Measurements from ENCODE around the gene PLVAP.

PLVAP gene

DNA sequence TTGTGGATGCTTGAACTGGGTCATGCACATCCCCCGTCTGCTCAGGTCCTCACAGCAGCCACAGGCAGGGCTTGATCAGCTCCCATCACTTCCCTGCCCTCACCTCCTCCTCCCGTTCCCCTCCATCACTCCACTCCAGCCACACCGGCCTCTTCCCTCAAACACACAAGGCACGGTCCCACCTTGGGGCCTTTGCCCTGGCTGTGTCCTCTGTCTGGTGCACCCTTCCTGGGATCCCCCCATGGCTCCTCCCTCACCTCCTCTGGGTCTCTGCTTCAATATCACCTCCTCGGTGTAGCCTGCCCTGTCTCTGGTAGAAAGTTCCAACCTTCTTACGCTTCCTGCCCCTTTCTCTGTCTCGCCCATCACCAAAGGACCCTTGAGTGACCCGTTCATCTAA, 23.8 kb downstream of the PLVAP start:
- no peak for DNase-seq

DNA sequence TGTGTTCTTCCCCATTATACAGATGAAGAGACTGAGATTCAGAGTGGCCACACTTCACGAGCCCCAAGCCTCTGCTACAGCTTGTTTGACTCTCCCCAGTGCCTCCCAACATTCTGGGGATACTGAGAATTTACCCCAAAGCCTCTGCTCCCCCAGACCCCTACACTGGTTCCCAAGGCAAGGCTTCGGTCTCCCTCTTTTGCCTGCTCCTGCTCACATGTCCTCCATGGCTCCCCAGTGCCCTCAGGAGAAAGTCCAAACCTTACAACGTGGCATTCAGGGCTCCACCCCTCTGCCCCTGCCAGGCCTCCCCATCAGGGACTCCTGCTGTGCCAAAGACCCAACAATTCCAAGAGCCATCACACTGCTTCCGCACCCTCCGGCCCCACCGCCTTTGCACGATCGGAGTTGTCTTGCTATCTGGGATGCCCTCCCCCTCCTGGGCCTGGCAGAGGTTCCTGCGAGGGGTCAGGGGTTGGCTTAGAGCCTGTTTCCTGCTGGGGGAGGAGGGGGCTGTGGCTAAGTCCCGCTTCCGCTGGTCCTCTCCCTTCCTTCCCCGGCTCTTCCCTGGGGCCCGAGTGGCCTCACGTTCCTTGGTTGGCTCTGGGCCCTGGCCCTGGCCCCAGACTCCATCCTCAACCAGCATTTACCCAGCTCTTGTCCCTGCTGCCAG, 24.4 kb downstream of the PLVAP start:
- DNase-seq = no peak

DNA sequence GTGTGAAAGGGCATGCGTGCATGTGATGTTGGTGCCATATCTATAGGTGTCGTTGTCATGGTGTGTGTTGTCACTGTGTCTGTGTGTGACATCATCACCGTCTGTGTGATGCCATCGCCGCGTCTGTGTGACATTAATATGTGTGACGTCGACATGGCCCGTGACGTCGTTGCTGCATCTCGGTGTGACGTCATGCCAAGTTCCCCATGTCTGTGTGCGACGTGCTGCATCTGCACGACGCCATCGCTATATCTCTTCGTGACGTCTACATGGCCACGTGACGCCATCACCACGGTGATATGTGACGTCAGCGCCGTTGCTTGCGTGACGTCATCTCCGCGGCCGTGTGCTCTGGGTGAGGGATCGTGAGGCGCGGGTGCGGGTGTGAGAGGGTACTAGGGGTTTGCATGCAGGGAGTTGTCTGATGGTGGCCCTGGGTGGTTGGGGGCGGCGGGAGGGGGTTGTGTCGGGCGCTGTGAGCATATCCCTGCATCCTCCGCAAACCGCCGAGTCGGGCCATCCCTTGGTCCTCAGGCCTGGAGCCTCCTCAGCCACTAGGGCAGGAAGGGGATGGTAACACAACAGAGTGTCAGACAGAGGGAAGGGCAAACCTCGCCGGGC, 25.2 kb downstream of the PLVAP start:
- no peak for DNase-seq

DNA sequence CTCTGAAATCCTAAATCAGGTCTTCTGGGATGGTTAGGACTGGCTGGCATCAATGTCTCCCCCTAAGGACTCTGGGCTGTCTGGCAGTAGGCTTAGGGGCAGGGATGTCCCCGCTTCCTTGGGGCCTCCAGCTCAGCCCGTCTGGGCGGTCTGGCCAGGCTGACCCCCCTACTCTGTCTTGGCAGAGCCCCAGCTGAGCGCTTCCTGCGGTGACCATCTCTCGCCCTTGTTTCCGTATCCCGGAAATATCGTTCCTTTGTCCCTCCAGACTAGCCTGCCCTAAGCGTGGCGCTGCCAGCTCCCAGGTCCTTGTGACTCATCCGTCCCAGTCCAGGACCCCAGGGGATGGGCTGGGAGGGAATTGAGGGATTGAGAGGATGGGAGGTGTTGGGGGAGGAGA, 28.4 kb downstream of the PLVAP start:
- DNase-seq = no peak

DNA sequence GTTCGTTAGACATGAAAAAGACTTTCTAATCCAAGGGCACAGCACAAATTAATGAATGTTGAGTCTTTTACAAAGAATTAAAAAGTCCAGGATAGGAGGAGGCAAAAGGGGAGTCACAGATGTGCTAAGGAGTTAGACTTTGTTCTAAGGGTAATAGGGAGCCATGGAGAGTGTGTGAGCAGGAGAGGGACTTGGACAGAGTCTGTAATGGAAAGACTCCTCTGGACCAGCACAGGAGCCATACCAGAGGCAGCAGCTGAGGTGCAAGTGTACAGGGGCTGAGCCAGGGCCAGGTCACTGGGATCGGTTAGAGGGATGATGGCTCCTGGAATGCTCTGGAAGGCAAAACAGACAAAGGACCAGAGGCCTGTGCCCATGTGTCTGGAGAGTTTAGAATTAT, 29.3 kb downstream of the PLVAP start:
- DNase-seq = no peak

DNA sequence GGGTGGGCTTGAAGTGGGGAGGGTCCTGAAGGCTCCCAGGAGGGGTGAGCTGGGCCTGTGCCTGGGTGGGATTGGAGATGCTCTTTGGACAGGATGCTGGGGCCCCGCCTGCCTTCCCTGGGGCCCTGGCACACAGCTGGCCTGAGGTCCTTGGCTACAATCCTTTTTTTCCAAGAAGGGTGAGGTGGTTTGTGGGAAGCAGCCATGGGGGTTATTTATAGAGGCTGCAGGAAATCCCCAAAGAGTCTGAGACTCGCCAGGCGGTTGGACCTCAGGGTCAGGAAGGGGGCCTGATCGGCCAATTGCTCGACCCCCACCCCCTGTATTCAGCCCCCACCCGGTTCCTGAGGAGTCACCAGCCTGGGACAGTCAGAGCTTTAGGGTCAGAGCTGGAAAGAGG, 29.8 kb downstream of the PLVAP start:
- no peak for DNase-seq

DNA sequence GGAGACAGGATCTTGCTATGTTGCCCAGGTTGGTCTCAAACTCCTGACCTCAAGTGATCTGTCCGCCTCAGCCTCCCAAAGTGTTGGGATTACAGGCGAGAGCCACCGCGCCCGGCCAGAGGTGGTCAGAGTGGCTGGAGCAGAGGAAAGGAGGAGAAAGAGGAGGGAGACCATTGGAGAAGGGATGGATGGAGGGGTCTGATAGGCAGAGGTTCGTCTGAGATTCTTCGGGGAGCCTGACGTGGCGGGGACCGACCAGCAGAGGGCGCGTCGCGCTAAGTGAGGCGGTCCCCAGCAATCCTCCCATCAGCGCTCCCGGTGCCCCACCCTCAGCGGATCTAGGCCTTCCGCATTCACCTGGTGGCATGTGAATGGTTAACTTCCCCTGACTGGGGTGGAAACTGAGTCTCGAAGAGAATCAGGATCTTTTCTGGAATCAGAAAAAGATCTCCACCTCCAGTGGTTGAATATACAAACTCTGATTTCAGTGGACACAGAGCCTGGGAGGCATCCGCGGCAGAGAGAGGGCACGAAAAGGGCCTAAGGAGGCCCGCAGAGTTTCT, 31.0 kb downstream of the PLVAP start:
- peak; percentile 88 for DNase-seq

DNA sequence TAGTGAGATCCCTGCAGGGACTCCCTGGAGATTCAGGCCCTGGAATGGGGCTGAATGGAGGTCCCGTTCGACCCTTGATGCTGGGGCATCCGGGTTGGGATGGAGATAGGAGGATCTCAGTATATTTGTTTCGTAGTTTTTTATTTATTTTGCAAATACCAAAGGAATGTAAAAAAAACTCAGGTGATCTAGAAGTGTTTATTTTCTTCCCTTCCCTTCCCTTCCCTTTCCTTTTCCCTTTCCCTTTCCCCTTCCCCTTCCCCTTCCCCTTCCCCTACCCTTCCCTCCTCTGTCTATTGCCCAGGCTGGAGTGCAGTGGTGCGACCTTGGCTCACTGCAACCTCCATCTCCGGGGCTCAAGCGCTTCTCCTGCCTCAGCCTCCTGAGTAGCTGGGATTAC, 35.3 kb downstream of the PLVAP start:
- DNase-seq = no peak

DNA sequence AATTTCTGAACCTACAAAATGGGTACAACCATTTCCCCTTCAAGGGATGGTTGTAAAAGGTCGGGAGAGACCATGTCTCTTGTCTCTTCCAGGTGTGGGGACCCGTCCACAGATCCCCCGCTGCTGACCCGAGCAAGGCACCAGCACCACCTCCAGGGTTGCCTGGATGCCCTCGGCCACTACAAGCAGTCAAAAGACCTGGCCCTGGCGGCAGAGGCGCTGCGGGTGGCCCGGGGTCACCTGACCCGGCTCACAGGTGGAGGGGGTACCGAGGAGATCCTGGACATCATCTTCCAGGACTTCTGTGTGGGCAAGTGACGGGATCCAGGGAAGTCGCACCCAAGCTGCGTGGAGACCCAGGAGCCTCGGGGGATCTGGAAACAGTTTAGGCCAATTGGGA, 35.8 kb downstream of the PLVAP start:
- no peak for DNase-seq

DNA sequence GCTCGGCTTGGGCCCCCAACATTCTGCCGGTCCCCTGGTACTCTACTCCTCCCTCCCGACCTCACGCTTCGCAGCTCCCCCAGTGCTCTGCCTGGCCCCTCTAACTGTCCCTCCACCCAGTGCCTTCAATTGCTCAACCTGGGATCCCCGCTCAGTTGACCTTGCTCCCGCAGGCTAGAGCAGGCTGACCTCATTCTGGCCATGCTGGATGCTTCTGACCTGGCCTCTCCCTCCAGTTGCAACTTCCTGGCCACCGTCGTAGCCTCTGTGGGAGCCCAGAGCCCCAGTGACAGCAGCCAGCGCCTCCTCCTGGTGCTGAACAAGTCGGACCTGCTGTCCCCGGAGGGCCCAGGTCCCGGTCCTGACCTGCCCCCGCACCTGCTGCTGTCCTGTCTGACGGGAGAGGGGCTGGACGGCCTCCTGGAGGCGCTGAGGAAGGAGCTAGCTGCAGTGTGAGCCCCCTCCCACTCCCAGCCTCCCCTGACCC, 36.2 kb downstream of the PLVAP start:
- no peak for DNase-seq

DNA sequence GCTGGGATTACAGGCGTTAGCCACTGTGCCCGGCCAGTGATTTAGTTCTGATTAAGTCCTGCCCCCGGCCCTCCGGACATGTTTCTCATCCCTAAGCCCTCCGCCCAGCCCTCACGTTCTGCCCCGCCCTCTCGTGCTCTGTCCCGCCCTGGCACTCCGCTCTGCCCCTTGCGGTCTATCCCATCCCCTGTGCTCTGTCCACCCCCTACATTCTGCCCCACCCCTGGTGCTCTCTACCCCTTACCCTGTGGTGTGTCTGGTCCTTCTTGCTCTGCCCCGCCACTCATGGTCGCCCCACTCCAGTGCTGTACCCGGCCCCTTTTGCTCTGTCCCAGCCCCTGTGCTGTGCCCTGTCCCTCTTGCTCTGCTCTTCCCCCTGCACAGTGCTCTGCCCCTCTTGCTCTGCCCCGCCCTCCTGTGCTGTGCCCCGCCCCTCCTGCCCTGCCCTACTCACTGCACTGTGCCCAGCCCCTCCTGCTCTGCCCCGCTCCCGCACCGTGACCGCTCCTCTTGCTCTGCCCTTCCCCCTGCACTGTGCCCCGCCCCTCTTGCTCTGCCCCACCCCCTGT, 36.8 kb downstream of the PLVAP start:
- DNase-seq = no peak

DNA sequence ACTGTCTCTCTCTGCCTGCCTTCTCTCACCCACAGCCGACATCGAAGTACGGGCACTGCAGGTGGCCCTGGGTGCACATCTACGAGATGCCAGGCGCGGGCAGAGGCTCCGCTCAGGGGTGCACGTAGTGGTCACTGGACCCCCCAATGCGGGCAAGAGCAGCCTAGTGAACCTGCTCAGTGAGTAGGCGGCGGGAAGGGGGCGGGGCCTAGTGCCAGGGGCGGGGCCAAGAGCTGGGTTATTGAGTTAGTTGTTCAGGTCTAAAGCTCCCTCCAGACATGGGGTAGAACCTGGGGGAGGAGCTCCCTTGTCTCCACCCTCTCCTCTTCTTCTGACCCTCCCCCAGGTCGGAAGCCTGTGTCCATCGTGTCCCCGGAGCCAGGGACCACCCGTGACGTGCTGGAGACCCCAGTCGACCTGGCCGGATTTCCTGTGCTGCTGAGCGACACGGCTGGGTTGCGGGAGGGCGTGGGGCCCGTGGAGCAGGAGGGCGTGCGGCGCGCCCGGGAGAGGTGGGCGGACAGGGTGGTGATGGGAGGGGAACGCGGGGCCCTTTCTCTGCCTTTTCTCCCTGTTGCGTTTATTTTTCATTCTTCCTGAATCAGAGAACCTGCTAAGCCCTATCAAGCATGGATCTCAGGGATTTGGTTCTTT, 37.9 kb downstream of the PLVAP start:
- DNase-seq = no peak

DNA sequence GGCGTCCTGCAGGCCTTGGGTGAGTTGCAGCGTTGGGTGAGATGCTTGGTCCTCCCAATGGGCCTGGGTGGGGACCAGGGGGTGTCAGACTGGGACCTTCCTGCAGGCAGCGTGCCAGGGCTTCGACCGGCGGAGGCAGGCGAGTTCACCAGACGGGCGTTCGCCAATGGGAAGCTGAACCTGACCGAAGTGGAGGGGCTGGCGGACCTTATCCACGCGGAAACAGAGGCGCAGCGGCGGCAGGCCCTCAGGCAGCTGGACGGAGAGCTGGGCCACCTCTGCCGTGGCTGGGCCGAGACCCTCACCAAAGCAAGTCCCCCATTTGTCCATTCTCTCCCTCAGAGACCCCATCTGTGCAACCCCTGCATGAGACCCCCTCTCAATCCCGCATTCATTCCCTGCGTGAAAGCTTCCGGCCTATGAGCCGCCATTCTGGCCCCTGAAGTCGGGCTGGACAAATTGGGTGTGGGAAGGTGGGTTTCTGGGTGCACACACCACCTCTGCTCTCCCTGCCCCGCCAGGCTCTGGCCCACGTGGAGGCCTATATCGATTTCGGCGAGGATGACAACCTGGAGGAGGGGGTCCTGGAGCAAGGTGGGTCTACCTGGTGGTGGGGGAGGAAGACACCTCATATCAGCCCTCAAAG, 38.6 kb downstream of the PLVAP start:
- no peak for DNase-seq

DNA sequence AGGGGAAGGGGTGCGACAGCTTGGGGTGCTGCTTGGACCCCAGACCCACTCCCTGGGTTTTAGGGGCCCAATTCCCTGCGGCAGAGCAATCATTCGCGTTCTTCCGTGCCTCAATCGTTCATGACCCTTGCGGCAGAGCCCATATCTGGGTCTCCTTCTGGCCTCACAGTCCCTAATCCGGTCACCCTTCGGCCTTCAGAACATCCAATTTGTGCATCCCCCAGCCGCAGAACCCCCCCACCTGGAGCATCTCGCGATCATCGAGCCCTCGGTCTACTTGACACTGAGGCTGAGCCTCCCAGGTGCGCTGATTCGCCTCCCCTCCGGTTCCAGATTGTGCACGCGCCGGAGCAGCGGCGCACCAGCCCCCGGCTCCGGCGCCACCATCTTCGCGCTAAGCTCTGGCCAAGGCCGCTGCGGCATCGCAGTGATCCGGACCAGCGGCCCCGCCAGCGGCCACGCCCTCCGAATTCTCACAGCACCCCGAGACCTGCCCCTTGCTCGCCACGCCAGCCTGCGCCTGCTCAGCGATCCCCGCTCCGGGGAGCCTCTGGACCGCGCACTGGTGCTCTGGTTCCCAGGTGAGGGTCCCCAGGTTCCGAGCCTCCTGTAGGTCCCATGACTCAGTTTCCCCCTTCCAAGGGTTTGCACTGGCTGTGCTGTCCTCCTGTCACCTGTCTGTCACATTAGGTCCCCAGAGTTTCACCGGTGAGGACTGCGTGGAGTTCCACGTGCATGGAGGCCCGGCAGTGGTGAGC, 39.3 kb downstream of the PLVAP start:
- peak; percentile 66 for DNase-seq

DNA sequence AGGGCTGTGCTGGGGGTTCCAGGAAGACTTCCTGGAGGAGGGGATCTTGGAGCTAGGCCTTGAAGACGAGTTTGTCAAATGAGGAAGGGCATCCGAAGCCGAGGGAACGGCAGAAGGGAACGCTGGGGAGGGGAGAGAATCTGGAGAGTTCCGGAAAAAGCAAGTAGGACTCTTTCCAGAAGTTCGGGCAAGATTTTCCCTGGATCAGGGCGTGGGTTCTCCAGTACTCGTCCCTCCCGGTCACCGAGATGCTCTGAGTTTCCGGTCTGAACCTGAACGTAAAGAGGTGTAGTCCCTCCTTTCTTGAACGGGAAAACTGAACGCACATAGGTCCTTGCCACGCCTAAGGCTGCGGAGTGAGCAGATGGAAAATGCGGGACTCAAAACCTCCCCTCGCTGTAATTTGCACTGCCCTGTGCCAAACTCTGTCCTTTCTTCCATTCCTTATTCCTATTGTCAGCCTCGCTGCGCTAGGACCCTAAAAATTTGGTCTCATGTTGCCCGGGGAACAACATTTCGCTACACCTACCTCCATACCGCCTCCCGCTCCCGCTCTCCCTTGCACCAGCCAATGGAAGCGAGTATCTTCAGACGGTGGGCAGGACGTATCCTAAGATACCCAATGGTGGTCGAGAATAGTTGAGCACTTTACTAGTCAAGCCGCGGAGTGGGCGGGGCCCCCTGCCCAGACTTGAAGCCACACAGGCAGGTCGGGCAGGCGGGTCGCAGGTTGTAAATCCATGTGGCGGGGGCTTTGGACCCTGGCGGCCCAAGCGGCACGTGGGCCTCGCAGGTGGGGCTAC, 40.1 kb downstream of the PLVAP start, which contains the start of gene GTPBP3:
Gene GTPBP3 (plus strand): TSS at position 682 of the 803 bp plus-strand sequence. CDS start 59 bp downstream, at position 741.
- DNase-seq = peak; percentile 100

DNA sequence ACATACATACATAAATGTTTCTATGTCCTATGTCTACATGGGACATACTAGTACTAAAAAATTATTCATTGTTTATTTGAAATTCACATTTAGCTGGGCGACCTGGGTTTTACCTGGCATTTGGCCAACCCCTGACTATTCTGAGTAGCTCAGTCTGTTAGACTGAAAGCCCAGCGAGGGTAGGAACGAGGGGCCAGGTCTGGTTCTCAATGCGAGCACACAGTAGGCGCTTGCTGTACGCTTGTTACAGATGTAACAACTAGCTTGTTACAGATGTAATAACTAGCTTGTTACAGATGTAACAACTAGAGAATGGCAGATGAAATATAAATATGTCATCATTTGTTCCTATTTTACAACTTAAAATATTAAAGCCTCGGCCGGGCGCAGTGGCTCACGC, 41.6 kb downstream of the PLVAP start:
- DNase-seq = no peak

DNA sequence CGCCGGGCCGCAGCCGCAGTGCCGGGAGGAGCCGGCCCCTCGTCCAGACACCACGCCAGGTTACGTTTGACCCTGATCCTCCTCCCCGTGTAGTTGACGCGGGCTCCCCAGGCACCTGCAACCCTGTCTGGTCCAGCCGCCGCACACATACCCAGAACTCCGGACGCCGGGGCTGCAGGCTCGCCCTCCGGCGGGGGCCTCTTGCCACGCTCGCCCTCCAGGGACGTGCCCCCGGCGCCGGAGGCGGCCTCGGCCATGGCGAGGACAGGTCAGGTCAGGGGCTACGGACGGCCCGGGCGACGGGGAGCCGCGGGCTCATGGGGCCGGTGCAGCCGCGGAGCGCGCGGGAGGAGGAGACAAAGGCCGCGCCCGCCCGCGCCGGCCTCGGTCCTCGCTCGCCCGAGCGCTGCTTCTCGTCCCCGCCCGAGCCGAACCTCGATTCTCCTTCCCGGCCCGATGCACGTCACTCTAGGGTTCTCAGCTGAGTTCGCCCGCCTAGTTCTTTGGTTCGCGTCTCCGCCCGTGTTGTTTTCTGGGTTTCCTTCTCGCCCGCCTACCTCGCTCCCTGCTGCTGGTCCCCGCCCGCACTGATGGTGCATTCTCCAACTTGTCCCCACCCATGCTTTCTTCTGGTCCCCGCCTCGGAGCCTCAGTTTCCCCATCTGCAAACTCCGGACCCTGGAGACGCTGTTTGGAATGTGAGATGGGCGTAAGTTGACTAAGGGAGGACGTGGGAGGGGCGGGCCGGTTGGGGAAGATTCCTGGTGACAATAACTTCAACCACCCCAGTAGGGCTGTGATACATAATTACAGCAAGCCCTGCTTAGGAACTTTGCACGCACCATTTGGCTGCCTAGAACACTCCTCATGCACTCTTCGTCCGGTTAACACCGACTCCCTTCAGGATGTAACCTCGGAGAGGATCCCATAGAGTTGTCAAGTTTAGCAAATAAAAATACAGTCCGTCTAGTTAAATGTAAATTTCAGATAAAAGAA, 42.4 kb downstream of the PLVAP start, which contains the start of gene ANO8:
Gene ANO8 (minus strand): TSS at position 442 of the 996 bp plus-strand sequence. CDS start 185 bp downstream, at position 257.
- DNase-seq = peak; percentile 100

DNA sequence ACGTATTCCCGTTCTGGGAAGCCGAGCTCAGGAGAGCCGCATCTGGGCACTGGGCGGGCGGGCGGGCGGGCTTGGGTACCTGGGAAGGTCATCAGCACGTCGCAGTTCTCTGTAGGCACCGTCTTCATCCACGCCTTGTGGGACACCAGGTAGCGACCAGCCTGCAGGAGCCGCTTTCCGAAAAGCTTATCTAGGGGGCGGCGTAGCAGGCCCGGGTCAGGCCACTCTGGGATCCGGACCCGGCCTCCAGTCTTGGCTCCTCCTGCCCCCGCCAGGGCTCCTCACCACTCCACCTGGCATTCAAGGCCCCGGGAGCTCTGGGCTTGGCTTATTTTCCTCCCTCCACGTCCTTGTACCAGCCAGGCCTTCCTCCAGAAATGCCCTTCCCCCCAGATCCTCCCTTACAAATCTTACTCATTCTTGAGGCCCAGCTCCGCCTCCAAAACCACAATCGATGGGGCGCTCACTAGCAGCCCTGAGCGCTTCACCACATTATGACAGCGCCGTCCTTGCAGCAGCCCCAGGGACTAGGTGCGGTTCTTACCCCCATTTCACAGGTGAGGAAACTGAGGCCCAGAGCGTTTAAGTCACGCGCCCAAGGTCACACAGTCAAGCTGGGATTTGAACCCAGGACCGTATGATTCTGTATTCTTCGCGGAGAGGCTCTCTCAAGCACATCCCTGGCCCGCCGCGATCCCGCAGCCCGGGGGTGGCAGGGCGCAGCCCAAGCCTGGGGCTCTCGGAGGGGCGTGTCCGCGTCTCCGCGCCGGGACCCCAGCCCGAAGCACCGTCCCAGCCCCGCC, 43.3 kb downstream of the PLVAP start:
- DNase-seq = peak; percentile 95

Data from OCI-M1 (cell line).